Esophagus mucosa (tissue), 1 donor: ENCODE data around the gene ZNF552. TPM values are rescaled to one million over a fixed set of nuclear protein-coding genes. Genes with fewer than 3 reads are reported as not detected.
A peak's percentile ranks its signal among the peaks of the same experiment; 100 is the strongest.
"Not testable (repeated sequence)": the region's sequence is repeated elsewhere in the genome, so short reads cannot be mapped to it uniquely, and the experiment has no call there.

Experiments
- ATAC-seq: fragments of 200-7000 bp; cut with Tn5 transposase; one replicate; pipeline ENCODE4 v1.9.1; 2020
- total RNA-seq: library from RNA; stranded (reverse); gene quantifications from one replicate; pipeline ENCODE4 v1.2.4, GENCODE V29; 2023
- donor health status: DM: yes; HTN: yes; CAD: no.

Gene ZNF552
- total RNA-seq = 7.9 TPM

DNA sequence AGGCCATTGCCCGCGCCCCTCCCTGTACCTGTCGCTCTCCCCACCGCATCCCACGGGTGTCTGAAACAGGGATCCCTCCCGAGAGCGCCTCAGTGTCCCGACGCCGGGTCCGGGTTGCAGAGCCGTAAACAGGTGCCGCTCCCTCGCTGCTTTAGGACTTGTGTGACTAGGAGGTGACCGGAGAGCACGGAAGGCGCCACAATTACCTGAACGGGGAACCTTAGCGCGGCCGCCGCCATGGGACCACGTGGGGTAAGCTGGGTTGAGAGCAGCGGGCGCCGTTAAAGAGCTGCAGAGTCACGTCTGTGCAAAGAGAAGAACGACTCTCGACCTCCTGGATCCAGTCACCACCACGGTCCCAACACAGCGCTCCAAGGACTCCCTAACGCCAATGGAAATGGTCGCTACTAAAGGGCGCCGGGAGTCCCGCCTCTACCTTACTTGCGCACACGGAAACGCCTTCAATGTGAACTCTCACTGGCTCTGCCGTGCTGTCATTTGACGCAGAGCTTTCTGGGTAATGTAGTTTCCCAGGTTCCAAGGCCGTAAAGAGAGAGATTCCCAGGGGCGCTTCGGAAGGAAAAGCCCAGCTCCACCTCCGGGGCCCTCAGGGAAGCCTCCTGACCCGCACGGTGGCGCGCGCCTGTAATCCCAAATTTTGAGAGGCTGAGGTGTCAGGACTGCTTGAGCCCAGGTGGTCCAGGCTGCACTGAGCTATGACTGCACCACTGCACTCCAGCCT, at the start of gene ZNF552:
Gene ZNF552 (minus strand): TSS at position 409 of the 742 bp plus-strand sequence. CDS start 170 bp downstream, at position 239.
- peak; percentile 90 for ATAC-seq

DNA sequence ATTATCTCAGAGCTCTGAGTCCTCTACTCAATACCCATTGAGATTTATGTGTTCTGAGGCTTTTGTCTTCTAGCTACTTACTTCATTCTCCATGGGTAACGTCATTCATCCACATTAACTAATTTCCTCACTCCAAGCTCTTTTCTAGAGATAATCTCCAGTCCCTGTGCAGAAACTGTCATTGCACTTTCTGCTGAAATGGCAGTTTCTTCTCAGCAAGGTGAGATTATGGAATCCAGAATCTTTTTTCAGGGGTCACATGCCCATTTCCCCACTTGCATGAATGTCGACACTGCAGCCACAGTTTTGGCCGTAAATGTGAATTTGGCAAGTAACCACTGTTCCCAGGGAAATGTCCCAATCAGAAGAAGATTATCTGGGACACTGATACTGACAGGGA, 47.6 kb upstream of the ZNF552 start:
- not testable (repeated sequence) for ATAC-seq

DNA sequence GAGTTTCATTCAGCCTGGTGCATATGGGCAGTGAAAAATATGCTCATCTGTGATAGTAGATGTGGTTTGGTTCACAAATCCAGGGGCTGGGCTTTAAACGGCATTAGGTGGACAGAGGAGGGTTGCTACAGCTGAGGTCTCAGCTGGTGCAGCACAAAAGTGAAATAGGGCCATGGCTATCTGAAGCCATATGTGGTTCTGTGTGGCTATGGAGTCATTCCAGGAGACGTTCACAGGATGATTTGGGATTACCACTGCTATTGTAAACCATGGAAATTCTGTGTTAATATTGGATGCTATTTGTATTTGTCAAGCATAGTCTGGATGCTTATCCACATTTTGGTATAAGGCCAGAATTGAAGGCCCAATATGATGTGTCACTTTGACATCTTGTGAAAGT, 39.4 kb upstream of the ZNF552 start:
- ATAC-seq = not testable (repeated sequence)

DNA sequence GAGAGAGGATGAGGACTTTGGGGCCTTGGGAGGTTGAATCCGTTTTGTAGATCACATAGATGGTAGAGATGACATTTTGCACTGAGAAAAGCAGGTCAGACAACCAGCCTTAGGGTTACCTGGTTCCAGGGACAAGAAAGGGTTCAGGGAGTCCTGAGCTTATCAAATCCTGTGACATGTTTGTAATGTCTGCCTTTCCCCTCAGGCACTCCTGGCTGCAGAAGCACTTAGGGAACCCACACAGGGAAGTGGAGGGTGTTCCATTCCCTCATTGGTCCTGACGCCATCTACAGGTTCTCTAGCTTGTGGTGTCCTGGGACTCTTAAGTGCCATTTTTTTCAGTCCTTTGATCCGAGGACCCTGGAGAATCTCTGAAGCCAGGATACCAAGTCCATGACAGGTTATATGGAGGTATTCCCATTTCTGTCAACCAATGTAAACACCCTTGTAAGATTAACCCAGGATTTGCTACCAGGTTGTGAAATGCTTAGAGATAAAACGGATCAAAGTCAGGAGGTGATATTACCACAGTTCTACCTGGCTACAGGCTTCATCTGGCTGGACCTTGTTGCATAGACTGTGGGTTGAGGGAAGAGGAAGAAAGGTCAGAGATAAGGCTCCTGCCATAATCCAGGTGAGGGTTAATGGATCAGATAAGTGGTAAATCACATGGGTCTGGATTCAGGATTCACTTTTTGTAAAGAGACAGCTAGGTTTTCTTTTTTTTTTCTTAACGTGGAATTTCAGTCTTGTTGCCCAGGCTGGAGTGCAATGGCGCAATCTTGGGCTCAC, 37.3 kb upstream of the ZNF552 start:
- ATAC-seq = not testable (repeated sequence)

DNA sequence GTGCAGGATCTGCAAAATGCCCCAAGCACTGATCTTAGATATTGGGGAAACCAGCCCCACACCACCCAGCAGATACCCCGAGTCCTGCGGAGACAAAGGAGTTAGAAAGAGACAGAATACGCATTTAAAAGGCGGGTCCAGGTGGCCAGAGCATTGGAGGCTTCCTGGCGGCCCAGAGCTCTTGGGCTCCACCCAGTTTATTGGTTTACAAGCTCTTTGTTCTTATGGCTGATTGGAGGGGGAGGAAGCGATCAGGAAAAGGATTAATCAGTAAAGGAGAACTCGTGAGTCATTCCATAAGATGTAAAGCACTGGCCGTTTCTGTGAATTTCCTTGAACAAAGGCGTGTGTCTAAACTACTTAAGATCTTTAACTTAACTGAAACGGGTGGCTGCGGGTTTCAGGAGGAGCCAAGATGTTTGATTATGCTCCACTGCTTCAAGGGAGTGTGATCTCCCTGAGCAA, 35.9 kb upstream of the ZNF552 start:
- peak; percentile 29 for ATAC-seq

DNA sequence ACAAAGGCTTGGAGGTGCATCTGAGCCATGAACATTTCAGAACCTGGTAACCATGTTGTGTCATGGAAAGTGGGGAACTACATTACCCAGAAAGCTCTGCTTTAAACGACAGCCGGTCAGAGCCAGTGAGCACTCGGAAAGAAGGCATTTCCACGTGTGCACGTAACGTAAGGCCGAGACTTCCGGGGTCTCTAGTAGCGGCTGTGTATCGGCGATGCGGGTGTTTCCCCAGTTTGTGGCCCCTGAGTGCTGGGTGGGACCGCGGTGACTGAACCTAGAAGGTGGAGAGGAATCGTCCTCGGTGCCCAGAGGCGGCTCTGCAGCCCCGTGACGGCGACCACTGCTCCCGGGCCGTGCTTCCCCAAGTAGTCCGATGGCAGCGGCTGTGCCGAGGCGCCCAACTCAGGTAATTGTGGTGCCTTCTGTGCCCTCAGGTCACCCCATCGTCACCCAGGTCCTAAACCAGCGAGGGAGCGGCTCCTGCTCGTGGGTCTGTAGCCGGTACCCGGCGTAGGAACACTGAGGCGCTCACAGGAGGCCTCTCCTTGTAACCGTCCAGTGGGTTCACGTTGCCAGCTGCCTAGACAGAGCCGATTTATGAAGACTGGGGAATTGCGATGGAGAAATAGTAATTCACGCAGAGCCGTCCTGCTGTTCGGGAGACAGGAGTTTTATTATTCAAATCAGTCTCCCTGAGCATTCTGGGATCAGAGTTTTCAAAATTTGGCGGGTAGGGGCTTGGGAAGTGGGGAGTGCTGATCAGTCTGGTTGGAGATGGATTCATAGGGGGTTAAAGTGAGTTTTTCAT, 35.2 kb upstream of the ZNF552 start, which contains the start of gene ZNF587:
Gene ZNF587 (plus strand): TSS at position 194 of the 808 bp plus-strand sequence. CDS start 180 bp downstream, at position 374.
- peak; percentile 96 for ATAC-seq

DNA sequence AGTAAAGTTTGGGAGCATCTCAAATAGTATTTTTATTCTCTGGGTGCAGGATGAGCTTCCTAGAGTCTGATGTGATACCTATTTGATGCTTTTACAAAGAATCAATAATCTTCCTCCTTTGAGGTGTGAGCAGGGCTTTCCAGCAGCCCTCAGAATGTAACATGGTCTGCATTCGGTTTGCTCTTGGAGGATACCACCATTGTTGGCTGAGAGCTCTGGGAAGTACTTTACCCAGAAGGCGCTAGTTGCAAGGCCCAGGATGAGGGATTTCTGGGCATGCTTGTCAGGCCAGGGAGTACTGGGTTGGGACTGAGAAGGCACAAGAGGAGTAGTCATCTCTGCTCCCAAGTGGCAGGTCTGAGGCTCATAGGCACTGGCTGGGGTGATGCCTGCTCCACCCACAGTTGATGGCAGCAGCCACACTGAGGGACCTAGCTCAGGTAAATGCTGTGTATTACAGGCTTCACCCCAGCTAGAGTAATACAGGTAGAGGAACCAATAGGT, 34.5 kb upstream of the ZNF552 start:
- ATAC-seq = not testable (repeated sequence)

DNA sequence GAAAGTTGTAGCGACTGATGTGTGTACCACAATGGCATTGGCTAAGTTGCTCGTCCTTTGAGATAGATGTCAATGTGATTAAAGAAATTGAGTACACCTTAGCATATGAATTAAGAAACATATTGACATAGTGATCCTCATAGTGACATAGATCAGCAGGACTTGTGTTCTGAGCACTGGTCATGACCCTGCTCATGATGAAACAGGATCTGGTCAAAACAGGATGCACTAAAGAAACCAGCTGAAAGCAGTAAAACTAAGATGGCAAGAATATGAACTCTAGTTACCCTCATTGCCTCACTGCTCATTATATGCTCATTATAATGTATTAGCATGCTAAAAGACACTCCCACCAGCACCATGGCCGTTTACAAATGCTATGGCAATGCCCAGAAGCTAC, 32.5 kb upstream of the ZNF552 start:
- not testable (repeated sequence) for ATAC-seq

DNA sequence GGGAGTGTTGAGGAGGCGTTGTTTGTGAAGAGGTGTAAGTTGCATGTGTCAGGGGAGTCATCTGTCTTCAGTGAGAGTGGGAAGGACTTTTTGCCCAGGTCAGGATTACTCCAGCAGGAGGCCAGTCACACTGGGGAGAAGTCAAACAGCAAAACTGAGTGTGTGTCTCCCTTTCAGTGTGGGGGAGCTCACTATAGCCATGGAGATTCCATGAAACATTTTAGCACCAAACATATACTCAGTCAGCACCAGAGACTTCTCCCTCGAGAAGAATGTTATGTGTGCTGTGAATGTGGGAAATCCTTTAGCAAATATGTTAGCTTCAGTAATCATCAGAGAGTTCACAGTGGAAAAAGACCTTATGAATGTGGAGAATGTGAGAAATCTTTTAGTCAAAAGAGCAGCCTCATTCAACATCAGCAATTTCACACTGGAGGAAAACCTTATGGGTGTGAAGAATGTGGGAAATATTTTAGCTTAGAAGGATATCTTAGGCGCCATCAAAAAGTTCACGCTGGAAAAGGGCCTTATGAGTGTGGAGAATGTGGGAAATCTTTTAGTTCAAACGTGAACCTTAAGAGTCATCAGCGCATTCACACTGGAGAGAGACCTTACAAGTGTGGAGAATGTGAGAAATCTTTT, 26.5 kb upstream of the ZNF552 start:
- no peak for ATAC-seq

DNA sequence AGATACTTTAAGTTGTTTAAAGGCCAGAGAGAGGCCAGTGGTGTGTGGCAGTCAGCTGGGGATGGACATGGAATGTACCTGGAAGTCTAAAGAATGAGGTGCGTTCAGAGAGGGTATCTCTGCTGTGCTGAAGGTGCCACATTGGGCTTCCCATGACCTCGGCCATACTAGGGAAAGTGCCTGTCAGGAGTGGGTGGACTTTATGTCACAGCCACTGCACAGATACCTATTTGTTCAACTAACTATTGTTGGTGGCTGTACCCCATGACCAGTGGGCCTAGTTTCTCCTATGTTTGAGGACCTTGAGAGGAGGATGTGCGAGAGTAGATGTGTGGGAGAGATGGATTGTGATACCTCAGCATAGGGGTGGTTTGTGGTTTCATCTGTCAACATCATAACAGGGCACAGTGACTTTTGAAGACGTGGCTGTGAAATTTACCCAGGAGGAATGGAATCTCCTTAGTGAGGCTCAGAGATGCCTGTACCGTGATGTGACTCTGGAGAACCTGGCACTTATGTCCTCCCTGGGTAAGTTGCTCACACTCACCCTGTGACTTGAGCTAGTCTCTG, 24.0 kb upstream of the ZNF552 start:
- ATAC-seq = not testable (repeated sequence)

DNA sequence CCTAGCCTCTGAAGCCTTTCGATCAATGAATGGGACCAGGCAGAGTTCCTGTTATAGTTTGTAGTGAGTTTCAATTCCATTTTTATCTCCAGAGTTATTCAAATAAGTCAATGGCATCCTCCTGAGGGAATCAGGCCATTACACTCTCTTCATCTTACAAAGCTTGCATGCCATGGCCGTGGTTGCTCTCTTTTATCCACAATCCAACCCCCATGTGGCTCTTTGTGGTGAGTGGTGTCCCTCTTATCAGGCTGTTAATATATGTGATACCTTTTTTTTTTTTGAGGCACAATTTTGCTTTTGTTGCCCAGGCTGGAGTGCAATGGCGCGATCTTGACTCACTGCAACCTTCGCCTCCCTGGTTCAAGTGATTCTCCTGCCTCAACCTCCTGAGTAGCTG, 22.3 kb upstream of the ZNF552 start:
- not testable (repeated sequence) for ATAC-seq

DNA sequence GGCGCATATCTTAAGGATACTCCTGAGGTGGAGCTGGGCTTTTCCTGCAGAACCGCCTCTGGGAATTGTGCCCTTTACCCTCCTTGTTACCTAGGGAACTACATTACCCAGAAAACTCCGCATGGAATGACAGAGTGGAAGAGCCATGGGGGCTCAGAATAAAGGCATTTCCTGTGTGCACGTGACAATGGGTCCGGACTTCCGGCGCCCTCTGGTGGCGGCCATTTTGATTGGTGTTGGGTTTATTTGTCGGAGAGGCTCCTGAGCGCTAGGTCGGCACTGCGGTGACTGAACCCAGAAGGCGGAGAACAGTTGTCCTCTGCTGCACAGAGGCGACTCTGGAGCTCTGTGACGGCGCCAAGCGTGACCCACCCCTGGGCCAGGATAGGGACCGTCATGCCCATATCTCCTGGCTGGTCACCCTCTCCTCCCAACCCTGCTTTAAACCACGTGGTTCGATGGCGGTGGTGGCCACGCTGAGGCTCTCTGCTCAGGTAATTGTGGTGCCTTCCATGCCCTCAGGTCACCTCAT, 15.4 kb upstream of the ZNF552 start, which contains the start of gene ZNF587B:
Gene ZNF587B (plus strand): TSS at position 229 of the 532 bp plus-strand sequence. CDS start 230 bp downstream, at position 459.
- peak; percentile 53 for ATAC-seq

DNA sequence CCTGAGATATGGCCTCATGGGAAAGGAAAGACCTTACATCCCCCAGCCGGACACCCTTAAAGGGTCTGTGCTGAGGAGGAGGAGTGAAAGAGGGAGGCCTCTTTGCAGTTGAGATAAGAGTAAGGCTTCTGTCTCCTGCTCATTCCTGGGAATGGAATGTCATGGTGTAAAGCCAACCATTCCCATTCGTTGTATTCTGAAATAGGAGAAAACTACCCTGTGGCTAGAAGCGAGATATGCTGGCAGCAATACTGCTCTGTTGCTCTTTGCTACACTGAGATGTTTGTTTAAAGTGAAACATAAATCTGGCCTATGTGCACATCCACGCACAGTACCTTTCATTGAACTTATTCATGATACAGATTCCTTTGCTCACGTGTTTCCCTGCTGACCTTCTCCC, 14.6 kb upstream of the ZNF552 start:
- no peak for ATAC-seq

DNA sequence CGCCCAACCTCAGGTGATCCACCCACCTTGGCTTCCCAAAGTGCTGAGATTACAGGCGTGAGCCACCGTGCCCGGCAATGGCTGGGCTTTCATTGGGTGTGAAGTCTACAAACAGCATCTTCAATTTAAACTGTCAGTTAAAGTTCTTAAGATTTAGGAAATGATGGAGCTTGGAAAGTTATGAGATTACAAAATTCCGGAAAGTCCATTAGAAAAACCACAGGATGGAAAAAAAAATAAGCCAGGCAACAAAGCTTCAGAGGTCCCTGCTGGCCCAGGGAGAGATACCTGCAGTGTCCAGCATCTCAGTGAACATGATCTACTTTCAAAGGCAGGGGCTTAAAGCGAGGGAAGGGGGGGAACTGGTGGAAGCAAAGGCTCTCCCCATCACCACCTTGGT, 10.8 kb upstream of the ZNF552 start:
- ATAC-seq = no peak

DNA sequence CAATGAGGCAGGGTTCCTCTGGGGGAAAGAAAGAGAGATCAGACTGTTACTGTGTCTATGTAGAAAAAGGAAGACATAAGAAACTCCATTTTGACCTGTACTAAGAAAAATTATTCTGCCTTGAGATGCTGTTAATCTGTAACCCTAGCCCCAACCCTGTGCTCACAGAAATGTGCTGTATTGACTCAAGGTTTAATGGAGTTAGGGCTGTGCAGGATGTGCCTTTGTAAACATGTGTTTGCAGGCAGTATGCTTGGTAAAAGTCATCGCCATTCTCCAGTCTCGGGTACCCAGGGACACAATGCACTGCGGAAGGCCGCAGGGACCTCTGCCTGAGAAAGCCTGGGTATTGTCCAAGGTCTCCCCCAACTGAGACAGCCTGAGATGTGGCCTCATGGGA, 8.9 kb upstream of the ZNF552 start:
- not testable (repeated sequence) for ATAC-seq

DNA sequence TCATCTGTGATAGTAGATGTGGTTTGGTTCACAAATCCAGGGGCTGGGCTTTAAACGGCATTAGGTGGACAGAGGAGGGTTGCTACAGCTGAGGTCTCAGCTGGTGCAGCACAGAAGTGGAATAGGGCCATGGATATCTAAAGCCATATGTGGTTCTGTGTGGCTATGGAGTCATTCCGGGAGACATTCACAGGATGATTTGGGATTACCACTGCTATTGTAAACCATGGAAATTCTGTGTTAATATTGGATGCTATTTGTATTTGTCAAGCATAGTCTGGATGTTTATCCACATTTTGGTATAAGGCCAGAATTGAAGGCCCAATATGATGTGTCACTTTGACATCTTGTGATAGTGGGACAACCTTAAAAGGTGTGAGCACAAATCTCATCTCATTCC, 8.4 kb upstream of the ZNF552 start:
- not testable (repeated sequence) for ATAC-seq

DNA sequence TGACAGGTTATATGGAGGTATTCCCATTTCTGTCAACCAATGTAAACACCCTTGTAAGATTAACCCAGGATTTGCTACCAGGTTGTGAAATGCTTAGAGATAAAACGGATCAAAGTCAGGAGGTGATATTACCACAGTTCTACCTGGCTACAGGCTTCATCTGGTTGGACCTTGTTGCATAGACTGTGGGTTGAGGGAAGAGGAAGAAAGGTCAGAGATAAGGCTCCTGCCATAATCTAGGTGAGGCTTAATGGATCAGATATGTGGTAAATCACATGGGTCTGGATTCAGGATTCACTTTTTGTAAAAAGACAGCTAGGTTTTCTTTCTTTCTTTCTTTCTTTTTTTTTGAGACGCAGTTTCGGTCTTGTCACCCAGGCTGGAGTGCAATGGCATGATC, 6.8 kb upstream of the ZNF552 start:
- ATAC-seq = not testable (repeated sequence)

DNA sequence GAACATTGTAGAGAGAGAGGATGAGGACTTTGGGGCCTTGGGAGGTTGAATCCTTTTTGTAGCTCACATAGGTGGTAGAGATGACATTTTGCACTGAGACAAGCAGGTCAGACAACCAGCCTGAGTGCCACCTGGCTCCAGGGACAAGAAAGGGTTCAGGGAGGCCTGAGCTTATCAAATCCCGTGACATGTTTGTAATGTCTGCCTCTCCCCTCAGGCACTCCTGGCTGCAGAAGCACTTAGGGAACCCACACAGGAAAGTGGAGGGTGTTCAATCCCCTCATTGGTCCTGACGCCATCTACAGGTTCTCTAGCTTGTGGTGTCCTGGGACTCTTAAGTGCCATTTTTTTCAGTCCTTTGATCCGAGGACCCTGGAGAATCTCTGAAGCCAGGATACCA, 6.4 kb upstream of the ZNF552 start:
- not testable (repeated sequence) for ATAC-seq

DNA sequence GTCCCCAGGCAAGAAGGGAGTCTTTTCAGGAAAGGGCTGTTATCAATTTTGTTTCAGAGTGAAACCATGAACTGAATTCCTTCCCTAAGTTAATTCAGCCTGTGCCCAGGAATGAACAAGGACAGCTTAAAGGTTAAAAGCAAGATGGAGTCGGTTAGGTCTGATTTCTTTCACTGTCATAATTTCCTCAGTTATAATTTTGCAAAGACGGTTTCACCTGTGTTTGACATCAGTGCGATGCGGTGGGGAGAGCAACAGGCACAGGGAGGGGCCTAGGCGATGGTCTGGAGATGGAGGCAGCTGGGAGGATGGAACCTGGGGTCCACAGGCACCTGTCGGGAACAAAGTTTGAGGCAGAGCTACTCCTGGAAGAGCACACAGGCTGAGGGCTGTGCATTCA, 5.9 kb upstream of the ZNF552 start:
- no peak for ATAC-seq

DNA sequence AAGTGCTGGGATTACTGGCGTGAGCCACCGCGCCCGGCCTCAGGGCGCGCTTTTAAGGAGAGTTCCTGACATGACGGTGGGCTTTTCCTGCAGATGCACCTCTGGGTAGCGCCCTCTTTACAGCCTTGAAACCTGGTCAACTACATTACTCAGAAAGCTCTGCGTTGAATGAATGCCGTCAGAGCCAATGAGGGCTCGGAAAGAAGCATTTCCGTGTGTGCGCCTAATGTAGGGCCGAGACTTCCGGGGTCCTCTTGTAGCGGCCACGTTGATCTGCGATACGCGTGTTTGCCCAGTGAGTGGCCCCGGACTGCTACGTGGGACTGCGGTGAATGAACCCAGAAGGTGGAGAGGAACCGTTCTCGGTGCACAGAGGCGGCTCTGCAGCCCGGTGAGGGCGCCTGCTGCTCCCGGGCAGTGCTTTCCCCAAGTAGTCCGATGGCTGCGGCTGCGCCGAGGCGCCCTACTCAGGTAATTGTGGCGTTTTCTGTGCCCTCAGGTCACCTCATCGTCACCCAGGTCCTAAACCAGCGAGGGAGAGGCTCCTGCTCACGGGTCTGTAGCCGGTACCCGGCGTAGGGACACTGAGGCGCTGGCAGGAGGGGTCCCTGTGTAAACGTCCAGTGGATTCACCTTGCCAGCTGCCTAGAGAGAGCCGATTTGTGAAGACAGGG, 4.9 kb upstream of the ZNF552 start:
- ATAC-seq = peak; percentile 89

DNA sequence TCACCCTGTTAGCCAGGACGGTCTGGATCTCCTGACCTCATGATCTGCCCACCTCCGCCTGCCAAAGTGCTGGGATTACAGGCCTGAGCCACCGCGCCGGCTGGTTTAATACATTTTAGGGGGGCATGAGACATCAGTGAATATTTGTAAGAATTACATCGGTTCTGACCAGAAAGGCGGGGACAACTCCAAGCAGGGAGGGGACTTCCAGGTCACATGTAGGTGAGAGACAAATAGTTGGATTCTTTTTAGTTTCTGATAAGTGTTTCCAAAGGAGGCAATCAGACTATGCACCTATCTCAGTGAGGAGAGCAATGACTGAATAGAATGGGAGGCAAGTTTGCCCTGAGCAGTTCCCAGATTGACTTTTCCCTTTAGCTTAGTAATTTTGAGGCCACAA, 3.7 kb upstream of the ZNF552 start:
- no peak for ATAC-seq
